GM12878 (cell line): ENCODE measurements around the gene ANO7. TPM values are rescaled to one million over a fixed set of nuclear protein-coding genes. Genes with fewer than 3 reads are reported as not detected.

Source experiments
- ATAC-seq: fragments of 200-7000 bp; cut with Tn5 transposase; 3 replicates; pipeline ENCODE4 v1.9.1; 2020; ENCODE audit warnings: mild to moderate bottlenecking, moderate library complexity
- BruUV-seq: library from RNA; stranded (reverse); fragments of 400-500 nt; replicated peaks from 2 replicates; lab custom pipeline; 2021; lab: Mats Ljungman, UMichigan
- CTCF ChIA-PET: fragments of 300-600 bp; sonication (Branson Sonifier 250); formaldehyde crosslinking; extraction: SDS; loops from one replicate; lab custom pipeline; 2021; ENCODE audit warnings: inconsistent platforms; lab: Yijun Ruan, JAX
- POLR2A ChIA-PET: fragments of 350-600 bp; formaldehyde crosslinking; extraction: SDS; loops from one replicate; lab custom pipeline; 2021; ENCODE audit warnings: inconsistent platforms; lab: Charles Lee
- RAD21 ChIA-PET: fragments of 300-600 bp; sonication (Branson Sonifier 250); formaldehyde crosslinking; loops from one replicate; lab custom pipeline; 2023; ENCODE audit warnings: antibody characterized with exemption; ENCODE audit not compliant: unreplicated experiment; lab: Charles Lee
- SMC1A ChIA-PET: fragments of 300-600 bp; sonication (Branson Sonifier 250); formaldehyde crosslinking; loops from one replicate; lab custom pipeline; 2023; ENCODE audit not compliant: unreplicated experiment, uncharacterized antibody; lab: Charles Lee
- DNase-seq: peaks from one replicate; pipeline ENCODE4 v3.0.0-alpha.2; 2011; ENCODE audit warnings: low read depth, low spot score
- FAIRE-seq: peaks from 3 replicates; lab custom pipeline; 2011; peaks lifted over from hg19 to GRCh38; lab: Jason Lieb, UNC
- H2AFZ ChIP-seq: 2 replicates; pipeline ENCODE4 v1.6.0; 2011; ENCODE audit warnings: low read depth, low read length, control low read depth; ENCODE audit not compliant: control insufficient read depth
- H3K27ac ChIP-seq: 2 replicates; pipeline ENCODE4 v1.5.1; 2011; ENCODE audit warnings: control low read depth; ENCODE audit not compliant: control insufficient read depth, insufficient read depth
- H3K27me3 ChIP-seq, 2 experiments: replicated peaks in 1 of 2; 2 replicates each; pipeline versions ENCODE4 v1.6.0 to v1.6.1; 2011; ENCODE audit warnings: low read length in 1 of 2; ENCODE audit not compliant: control insufficient read depth in 2 of 2, insufficient read depth in 2 of 2
- H3K36me3 ChIP-seq, 2 experiments: 2 replicates each; pipeline ENCODE4 v1.5.1; 2011; ENCODE audit warnings: low read length in 1 of 2; ENCODE audit not compliant: control insufficient read depth in 2 of 2, insufficient read depth in 2 of 2
- H3K4me1 ChIP-seq: 2 replicates; pipeline ENCODE4 v1.6.1; 2011; ENCODE audit warnings: mild to moderate bottlenecking, low read length, moderate library complexity, mixed read lengths; ENCODE audit not compliant: control insufficient read depth, insufficient read depth
- H3K4me2 ChIP-seq: 2 replicates; pipeline ENCODE4 v1.6.0; 2011; ENCODE audit warnings: control low read depth; ENCODE audit not compliant: control insufficient read depth, insufficient read depth
- H3K4me3 ChIP-seq: fragments of 200-600 bp; sonication (generic); 2 replicates; pipeline ENCODE4 v1.5.1; 2016
- H3K79me2 ChIP-seq: 2 replicates; pipeline ENCODE4 v1.6.0; 2011; ENCODE audit warnings: low read length; ENCODE audit not compliant: control insufficient read depth, insufficient read depth
- H3K9ac ChIP-seq: 2 replicates; pipeline ENCODE4 v1.8.0; 2011; ENCODE audit warnings: low read length, control low read depth, mixed read lengths; ENCODE audit not compliant: control insufficient read depth, insufficient read depth
- H3K9me3 ChIP-seq: replicated peaks from 3 replicates; pipeline ENCODE4 v1.5.1; 2011; ENCODE audit warnings: mild to moderate bottlenecking, low read length; ENCODE audit not compliant: control insufficient read depth, insufficient read depth
- H4K20me1 ChIP-seq: 2 replicates; pipeline ENCODE4 v1.6.0; 2011; ENCODE audit not compliant: control insufficient read depth, insufficient read depth
- CBFB ChIP-seq: IDR thresholded peaks from 2 replicates; pipeline ENCODE4 v1.6.1; 2016; ENCODE audit warnings: antibody characterized with exemption, low read depth
- CHD2 ChIP-seq: IDR thresholded peaks from 2 replicates; pipeline ENCODE4 v1.6.1; 2011; ENCODE audit warnings: low read depth, low read length, improper control_type of control experiment, borderline replicate concordance
- ETV6 ChIP-seq, 2 experiments: fragments of 450-650 bp in 1 of 2; IDR thresholded peaks in 1 of 2; conservative IDR thresholded peaks in 1 of 2; 2 replicates each; pipeline ENCODE4 v1.6.1; 2014; ENCODE audit warnings: antibody characterized with exemption in 1 of 2, borderline replicate concordance in 1 of 2, low read depth in 1 of 2, mild to moderate bottlenecking in 1 of 2, moderate library complexity in 1 of 2
- POLR2AphosphoS2 ChIP-seq: IDR thresholded peaks from 2 replicates; pipeline ENCODE4 v1.6.1; 2011; ENCODE audit warnings: low read depth, mild to moderate bottlenecking, low read length, improper control_type of control experiment, moderate library complexity
- SIN3A ChIP-seq: IDR thresholded peaks from 2 replicates; pipeline ENCODE4 v1.6.1; 2012; ENCODE audit warnings: low read depth, low read length, improper control_type of control experiment
- SMC3 ChIP-seq: IDR thresholded peaks from 2 replicates; pipeline ENCODE4 v1.6.1; 2011; ENCODE audit warnings: low read length, improper control_type of control experiment, borderline replicate concordance
- TARDBP ChIP-seq: IDR thresholded peaks from 2 replicates; pipeline ENCODE4 v1.6.1; 2016; ENCODE audit warnings: borderline replicate concordance
- WGBS: methylation state at CpG from one replicate; pipeline ENCODE4 v1.1.6; 2016; ENCODE audit warnings: low lambda C conversion rate; ENCODE audit not compliant: insufficient replicate concordance, insufficient coverage; ENCODE audit errors: missing lambda C conversion rate; 5-methylcytosine and 5-hydroxymethylcytosine counted together
- in situ Hi-C: fragments of 300-500 bp; cut with MboI; formaldehyde crosslinking; loops from 9 replicates; pipeline ENCODE4 v1.14.3; 2018; ENCODE audit warnings: mixed read lengths
- intact Hi-C: fragments of 100-400 bp; cut with micrococcal nuclease; formaldehyde crosslinking; loops from one replicate; pipeline ENCODE4 v1.14.2; 2022; ENCODE audit not compliant: unreplicated experiment
- polyA plus RNA-seq, 11 experiments: library from polyadenylated mRNA; depleted of rRNA in 4 of 11; unstranded in 6 of 11; stranded (reverse) in 5 of 11; fragments of >200 nt; fragmentation: Nextera tagmentation in 4 of 11; fragmentation: Illumina TruSeq in 1 of 11; extraction: Ambion mirVana in 4 of 11; extraction: Trizol in 1 of 11; gene quantifications; 1 replicate in 1 of 11; 2 replicates in 10 of 11; pipeline versions ENCODE4 v1.2.1 to v1.2.3, GENCODE V29; 2011 to 2016; ENCODE audit warnings: inconsistent platforms in 2 of 11, missing spikeins in 2 of 11, low read depth in 1 of 11
- total RNA-seq, 4 experiments: library from RNA; depleted of rRNA in 3 of 4; stranded (reverse); fragments of >200 nt in 3 of 4; fragmentation: Illumina TruSeq in 1 of 4; extraction: Trizol in 1 of 4; gene quantifications; 2 replicates each; pipeline versions ENCODE4 v1.2.1 to v1.2.3, GENCODE V29; 2013 to 2021
- TF ChIP-seq, protein P1 (sequence below): IDR thresholded peaks from 2 replicates; pipeline ENCODE4 v1.6.1; 2012; ENCODE audit warnings: mild to moderate bottlenecking, low read depth, low read length
- TF ChIP-seq, protein P2 (sequence below): fragments of 450-650 bp; IDR thresholded peaks from 2 replicates; pipeline ENCODE4 v1.6.1; 2017; ENCODE audit warnings: mild to moderate bottlenecking
- TF ChIP-seq, protein P3 (sequence below): fragments of 450-650 bp; IDR thresholded peaks from 2 replicates; pipeline ENCODE4 v1.6.1; 2017; ENCODE audit warnings: mild to moderate bottlenecking, low read depth, inconsistent platforms; ENCODE audit not compliant: poor library complexity, severe bottlenecking
- TF ChIP-seq, protein P4 (sequence below), 3 experiments: IDR thresholded peaks in 2 of 3; conservative IDR thresholded peaks in 1 of 3; 2 replicates each; pipeline ENCODE4 v1.5.1; 2011; ENCODE audit warnings: low read depth in 3 of 3, low read length in 3 of 3, mild to moderate bottlenecking in 3 of 3, control low read depth in 2 of 3, moderate library complexity in 2 of 3, inconsistent platforms in 1 of 3, mixed read lengths in 1 of 3; ENCODE audit not compliant: control insufficient read depth in 2 of 3, insufficient read depth in 1 of 3; ENCODE audit errors: extremely low read depth in 1 of 3

The ANO7 gene
- total and polyA plus RNA-seq, 10 of the 15 experiments (the other 5 are each of a cell fraction or from before 2014, with no cell fraction given) = 0.08 to 1.4 (median 0.44) TPM

DNA sequence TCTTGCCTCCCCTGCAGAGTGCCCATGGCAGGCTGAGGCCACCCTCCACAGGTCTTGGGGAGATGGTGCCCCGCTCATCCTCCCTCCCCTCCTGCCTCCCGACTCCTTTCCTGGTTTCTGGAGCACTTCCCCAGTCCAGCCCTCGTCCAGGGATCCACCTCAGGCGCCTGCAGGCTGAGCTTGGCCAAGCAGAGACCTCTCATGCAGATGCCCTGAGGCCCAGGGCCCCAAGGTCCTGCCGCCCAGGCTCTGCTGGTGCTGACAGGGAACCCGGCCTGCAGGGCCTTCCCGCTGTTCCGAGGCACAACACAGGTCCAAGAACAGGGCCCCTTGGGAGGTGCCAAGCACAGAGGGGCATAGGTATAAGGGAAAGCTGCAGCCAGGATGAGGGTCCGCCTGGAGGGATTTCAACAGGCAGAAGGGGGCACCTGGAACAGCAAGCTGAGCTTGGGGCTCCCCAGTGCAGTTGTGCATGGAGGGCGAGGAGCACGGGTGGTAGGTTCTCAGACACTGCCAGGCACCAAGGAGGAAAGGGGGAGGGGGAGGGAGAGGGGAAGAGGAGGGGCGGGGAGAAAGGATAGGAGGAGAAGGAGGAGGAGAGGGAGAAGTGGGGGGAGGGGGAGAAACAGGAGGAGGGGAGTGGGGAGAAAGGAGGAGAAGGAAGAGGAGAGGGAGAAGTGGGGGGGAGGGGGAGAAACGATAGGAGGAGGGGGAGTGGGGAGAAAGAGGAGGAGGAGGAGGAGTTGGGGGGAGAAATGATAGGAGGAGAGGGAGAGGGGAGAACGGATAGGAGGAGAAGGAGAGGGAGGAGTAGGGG, 1.2 kb upstream of the ANO7 start (continued):
- TF ChIP-seq, protein P1, sequence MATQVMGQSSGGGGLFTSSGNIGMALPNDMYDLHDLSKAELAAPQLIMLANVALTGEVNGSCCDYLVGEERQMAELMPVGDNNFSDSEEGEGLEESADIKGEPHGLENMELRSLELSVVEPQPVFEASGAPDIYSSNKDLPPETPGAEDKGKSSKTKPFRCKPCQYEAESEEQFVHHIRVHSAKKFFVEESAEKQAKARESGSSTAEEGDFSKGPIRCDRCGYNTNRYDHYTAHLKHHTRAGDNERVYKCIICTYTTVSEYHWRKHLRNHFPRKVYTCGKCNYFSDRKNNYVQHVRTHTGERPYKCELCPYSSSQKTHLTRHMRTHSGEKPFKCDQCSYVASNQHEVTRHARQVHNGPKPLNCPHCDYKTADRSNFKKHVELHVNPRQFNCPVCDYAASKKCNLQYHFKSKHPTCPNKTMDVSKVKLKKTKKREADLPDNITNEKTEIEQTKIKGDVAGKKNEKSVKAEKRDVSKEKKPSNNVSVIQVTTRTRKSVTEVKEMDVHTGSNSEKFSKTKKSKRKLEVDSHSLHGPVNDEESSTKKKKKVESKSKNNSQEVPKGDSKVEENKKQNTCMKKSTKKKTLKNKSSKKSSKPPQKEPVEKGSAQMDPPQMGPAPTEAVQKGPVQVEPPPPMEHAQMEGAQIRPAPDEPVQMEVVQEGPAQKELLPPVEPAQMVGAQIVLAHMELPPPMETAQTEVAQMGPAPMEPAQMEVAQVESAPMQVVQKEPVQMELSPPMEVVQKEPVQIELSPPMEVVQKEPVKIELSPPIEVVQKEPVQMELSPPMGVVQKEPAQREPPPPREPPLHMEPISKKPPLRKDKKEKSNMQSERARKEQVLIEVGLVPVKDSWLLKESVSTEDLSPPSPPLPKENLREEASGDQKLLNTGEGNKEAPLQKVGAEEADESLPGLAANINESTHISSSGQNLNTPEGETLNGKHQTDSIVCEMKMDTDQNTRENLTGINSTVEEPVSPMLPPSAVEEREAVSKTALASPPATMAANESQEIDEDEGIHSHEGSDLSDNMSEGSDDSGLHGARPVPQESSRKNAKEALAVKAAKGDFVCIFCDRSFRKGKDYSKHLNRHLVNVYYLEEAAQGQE = no peak

DNA sequence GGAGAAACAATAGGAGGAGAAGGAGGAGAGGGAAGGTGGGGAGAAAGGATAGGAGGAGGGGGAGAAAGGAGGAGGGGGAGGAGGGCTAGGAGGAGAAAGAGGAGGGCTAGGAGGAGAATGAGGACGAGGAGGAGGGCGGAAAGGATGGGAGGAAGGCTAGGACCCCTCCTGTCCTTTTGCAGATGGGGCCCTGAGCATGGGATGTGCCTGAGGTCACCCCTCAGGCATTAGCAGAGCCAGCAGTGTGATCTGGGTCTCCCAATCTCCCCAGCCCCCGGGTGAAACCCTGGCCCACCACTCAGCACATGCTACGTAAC, 601 bp upstream of the ANO7 start:
- H3K9me3 ChIP-seq = no peaks in the 10 kb centered on the region
- FAIRE-seq (no peak), ATAC-seq (no peak), DNase-seq (no peak)
- H2AFZ ChIP-seq = no peak overlapping the region
- RAD21 ChIA-PET = no interaction called here
- no TSS peak for BruUV-seq
- in situ Hi-C loops = no loop called here
- H3K4me2 ChIP-seq = 0 out of 2 replicates have a peak overlapping the region, but pooled peaks have one; percentile 9
- no peaks in the 10 kb centered on the region for H3K36me3 ChIP-seq
- H3K4me3 ChIP-seq = no peak overlapping the region
- intact Hi-C loops = no loop called here
- WGBS = 15% methylated on average over 2 of the region's 4 CpGs
- SMC1A ChIA-PET = no interaction called here
- no peaks in the 10 kb centered on the region for H3K79me2 ChIP-seq
- POLR2A ChIA-PET = no interaction called here
- H3K4me1 ChIP-seq = no peaks in the 10 kb centered on the region
- no peak overlapping the region for H3K9ac ChIP-seq
- H3K27ac ChIP-seq = no peak overlapping the region
- CTCF ChIA-PET = no interaction called here
- H3K27me3 ChIP-seq = no peaks in the 10 kb centered on the region
- H4K20me1 ChIP-seq = no peaks in the 10 kb centered on the region
- no peak for TF ChIP-seq POLR2AphosphoS2
- TF ChIP-seq TARDBP = no peak
- no peak for TF ChIP-seq CBFB
- TF ChIP-seq SIN3A = no peak
- TF ChIP-seq CHD2 = no peak
- TF ChIP-seq SMC3 = no peak
- TF ChIP-seq ETV6 (conservative IDR thresholded peaks at IDR 0.05 in 1 of 2, IDR thresholded peaks at IDR 0.05 in 1 of 2; ENCODE audit: borderline replicate concordance in 1 of 2, low read depth in 1 of 2) = no peak
- TF ChIP-seq, protein P2, sequence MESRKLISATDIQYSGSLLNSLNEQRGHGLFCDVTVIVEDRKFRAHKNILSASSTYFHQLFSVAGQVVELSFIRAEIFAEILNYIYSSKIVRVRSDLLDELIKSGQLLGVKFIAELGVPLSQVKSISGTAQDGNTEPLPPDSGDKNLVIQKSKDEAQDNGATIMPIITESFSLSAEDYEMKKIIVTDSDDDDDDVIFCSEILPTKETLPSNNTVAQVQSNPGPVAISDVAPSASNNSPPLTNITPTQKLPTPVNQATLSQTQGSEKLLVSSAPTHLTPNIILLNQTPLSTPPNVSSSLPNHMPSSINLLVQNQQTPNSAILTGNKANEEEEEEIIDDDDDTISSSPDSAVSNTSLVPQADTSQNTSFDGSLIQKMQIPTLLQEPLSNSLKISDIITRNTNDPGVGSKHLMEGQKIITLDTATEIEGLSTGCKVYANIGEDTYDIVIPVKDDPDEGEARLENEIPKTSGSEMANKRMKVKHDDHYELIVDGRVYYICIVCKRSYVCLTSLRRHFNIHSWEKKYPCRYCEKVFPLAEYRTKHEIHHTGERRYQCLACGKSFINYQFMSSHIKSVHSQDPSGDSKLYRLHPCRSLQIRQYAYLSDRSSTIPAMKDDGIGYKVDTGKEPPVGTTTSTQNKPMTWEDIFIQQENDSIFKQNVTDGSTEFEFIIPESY = no peak
- TF ChIP-seq, protein P3, sequence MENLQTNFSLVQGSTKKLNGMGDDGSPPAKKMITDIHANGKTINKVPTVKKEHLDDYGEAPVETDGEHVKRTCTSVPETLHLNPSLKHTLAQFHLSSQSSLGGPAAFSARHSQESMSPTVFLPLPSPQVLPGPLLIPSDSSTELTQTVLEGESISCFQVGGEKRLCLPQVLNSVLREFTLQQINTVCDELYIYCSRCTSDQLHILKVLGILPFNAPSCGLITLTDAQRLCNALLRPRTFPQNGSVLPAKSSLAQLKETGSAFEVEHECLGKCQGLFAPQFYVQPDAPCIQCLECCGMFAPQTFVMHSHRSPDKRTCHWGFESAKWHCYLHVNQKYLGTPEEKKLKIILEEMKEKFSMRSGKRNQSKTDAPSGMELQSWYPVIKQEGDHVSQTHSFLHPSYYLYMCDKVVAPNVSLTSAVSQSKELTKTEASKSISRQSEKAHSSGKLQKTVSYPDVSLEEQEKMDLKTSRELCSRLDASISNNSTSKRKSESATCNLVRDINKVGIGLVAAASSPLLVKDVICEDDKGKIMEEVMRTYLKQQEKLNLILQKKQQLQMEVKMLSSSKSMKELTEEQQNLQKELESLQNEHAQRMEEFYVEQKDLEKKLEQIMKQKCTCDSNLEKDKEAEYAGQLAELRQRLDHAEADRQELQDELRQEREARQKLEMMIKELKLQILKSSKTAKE = no peak
- TF ChIP-seq, protein P4, sequence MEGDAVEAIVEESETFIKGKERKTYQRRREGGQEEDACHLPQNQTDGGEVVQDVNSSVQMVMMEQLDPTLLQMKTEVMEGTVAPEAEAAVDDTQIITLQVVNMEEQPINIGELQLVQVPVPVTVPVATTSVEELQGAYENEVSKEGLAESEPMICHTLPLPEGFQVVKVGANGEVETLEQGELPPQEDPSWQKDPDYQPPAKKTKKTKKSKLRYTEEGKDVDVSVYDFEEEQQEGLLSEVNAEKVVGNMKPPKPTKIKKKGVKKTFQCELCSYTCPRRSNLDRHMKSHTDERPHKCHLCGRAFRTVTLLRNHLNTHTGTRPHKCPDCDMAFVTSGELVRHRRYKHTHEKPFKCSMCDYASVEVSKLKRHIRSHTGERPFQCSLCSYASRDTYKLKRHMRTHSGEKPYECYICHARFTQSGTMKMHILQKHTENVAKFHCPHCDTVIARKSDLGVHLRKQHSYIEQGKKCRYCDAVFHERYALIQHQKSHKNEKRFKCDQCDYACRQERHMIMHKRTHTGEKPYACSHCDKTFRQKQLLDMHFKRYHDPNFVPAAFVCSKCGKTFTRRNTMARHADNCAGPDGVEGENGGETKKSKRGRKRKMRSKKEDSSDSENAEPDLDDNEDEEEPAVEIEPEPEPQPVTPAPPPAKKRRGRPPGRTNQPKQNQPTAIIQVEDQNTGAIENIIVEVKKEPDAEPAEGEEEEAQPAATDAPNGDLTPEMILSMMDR (IDR thresholded peaks at IDR 0.05 in 2 of 3, conservative IDR thresholded peaks at IDR 0.05 in 1 of 3; ENCODE audit: control insufficient read depth in 2 of 3, extremely low read depth in 1 of 3, insufficient read depth in 1 of 3, low read depth in 3 of 3, low read length in 3 of 3) = no peak
